Sigmoid colon (tissue), 7 donors: Measurements from ENCODE around the gene EMID1. TPM values are rescaled to one million over a fixed set of nuclear protein-coding genes. Genes with fewer than 3 reads are reported as not detected.

ENCODE experiments used
- DNase-seq: peaks from one replicate; pipeline ENCODE4 v3.0.0-alpha.2; 2019
- H3K27ac ChIP-seq, 4 donors: fragments of 200-600 bp; sonication (generic); one replicate each; pipeline ENCODE4 v1.5.1; 2016 to 2019; ENCODE audit warnings: mild to moderate bottlenecking in 1 of 4
- H3K27me3 ChIP-seq, 3 donors: fragments of 200-600 bp; sonication (generic); one replicate each; pipeline ENCODE4 v1.5.1; 2019; ENCODE audit warnings: mild to moderate bottlenecking in 1 of 3
- H3K36me3 ChIP-seq, 4 donors: fragments of 200-600 bp; sonication (generic); one replicate each; pipeline ENCODE4 v1.5.1; 2016 to 2019
- H3K4me1 ChIP-seq, 4 donors: fragments of 200-600 bp; sonication (generic); one replicate each; pipeline ENCODE4 v1.5.1; 2017 to 2019
- H3K4me3 ChIP-seq, 4 donors: fragments of 200-600 bp; sonication (generic); one replicate each; pipeline ENCODE4 v1.5.1; 2017 to 2019; ENCODE audit warnings: mild to moderate bottlenecking in 2 of 4, moderate library complexity in 1 of 4
- H3K9me3 ChIP-seq, 4 donors: fragments of 200-600 bp in 3 of 4; sonication (generic) in 3 of 4; one replicate each; pipeline versions ENCODE4 v1.5.1 to v1.6.1; 2013 to 2019
- CTCF ChIP-seq, 4 experiments: fragments of 450-650 bp in 3 of 4; fragments of 200-600 bp in 1 of 4; IDR thresholded peaks; one replicate each; pipeline ENCODE4 v1.5.1; 2016 to 2019; ENCODE audit warnings: antibody characterized with exemption in 4 of 4, mild to moderate bottlenecking in 3 of 4, moderate library complexity in 2 of 4
- EP300 ChIP-seq, 4 donors: sonication (generic); formaldehyde crosslinking; IDR thresholded peaks; one replicate each; pipeline ENCODE4 v1.6.1; 2017; ENCODE audit warnings: antibody characterized with exemption in 4 of 4
- POLR2A ChIP-seq, 2 donors: fragments of 450-650 bp; IDR thresholded peaks; one replicate each; pipeline ENCODE4 v1.6.1; 2016; ENCODE audit warnings: antibody characterized with exemption in 2 of 2, mild to moderate bottlenecking in 2 of 2, moderate library complexity in 2 of 2
- POLR2AphosphoS5 ChIP-seq, 4 donors: sonication (generic); formaldehyde crosslinking; IDR thresholded peaks; one replicate each; pipeline ENCODE4 v1.6.1; 2017; ENCODE audit warnings: antibody characterized with exemption in 4 of 4
- WGBS, 2 donors: extraction: QIAGEN DNeasy Blood & Tissue Kit; methylation state at CpG; one replicate each; pipeline ENCODE4 v1.1.7; 2013; 5-methylcytosine and 5-hydroxymethylcytosine counted together
- intact Hi-C: fragments of 100-400 bp; cut with DNase I; formaldehyde crosslinking; loops from one replicate; pipeline ENCODE4 v1.15.1; 2023
- polyA plus RNA-seq, 3 donors: library from polyadenylated mRNA; stranded (reverse); fragments of 200-250 nt; gene quantifications; one replicate each; pipeline ENCODE4 v1.2.3, GENCODE V29; 2013
- total RNA-seq, 4 donors: library from RNA; depleted of rRNA; stranded (reverse); fragments of >200 nt; gene quantifications; one replicate each; pipeline ENCODE4 v1.1.0, GENCODE V29; 2016
- donor health status: healthy with polysubstance abuse.
- donor health status: Bipolar disorder and iron deficiency.
- donor health status: healthy.

EMID1 gene
- total and polyA plus RNA-seq, 7 donors = 0.27 to 5.9 (median 3.2) TPM

GRCh38 chr22:29183971-29184848 lies 21.5 kb upstream of the EMID1 start:
- Histone ChIP-seq H3K4me3 (no peak overlapping the region), H3K36me3 (no peaks in the 10 kb centered on the region), H3K4me1 (no peaks in the 10 kb centered on the region), H3K27me3 (no peaks in the 10 kb centered on the region), H3K27ac (no peak overlapping the region), H3K9me3 (no peaks in the 10 kb centered on the region)
- DNase-seq = peak; percentile 10
- TF ChIP-seq POLR2A (IDR thresholded peaks at IDR 0.05) (no peak), CTCF (IDR thresholded peaks at IDR 0.05) (no peak), EP300 (IDR thresholded peaks at IDR 0.05) (no peak), POLR2AphosphoS5 (IDR thresholded peaks at IDR 0.05) (no peak)
- intact Hi-C loops = no loop called here
- WGBS, 2 donors = 76 to 86% methylated on average over 19 of the region's 19 CpGs

GRCh38 chr22:29184849-29185490 lies 20.7 kb upstream of the EMID1 start:
- Histone ChIP-seq H3K4me3 (no peak overlapping the region), H3K36me3 (no peaks in the 10 kb centered on the region), H3K27me3 (no peaks in the 10 kb centered on the region), H3K4me1 (no peaks in the 10 kb centered on the region), H3K27ac (no peak overlapping the region), H3K9me3 (no peaks in the 10 kb centered on the region)
- WGBS, 2 donors = 85 to 92% methylated on average over 12 of the region's 12 CpGs
- no peak for TF ChIP-seq CTCF (IDR thresholded peaks at IDR 0.05)
- TF ChIP-seq EP300 (IDR thresholded peaks at IDR 0.05) = no peak
- DNase-seq = peak; percentile 32
- intact Hi-C loops = no loop called here

- intact Hi-C loops = no loop called here
- Histone ChIP-seq H3K36me3 (no peaks in the 10 kb centered on the region), H3K27ac (no peak overlapping the region), H3K27me3 (no peaks in the 10 kb centered on the region), H3K4me1 (no peaks in the 10 kb centered on the region), H3K9me3 (no peaks in the 10 kb centered on the region), H3K4me3 (no peak overlapping the region)
- TF ChIP-seq POLR2AphosphoS5 (IDR thresholded peaks at IDR 0.05) = no peak
- TF ChIP-seq EP300 (IDR thresholded peaks at IDR 0.05) = no peak
- no peak for TF ChIP-seq POLR2A (IDR thresholded peaks at IDR 0.05)
- TF ChIP-seq CTCF (IDR thresholded peaks at IDR 0.05) = no peak
- no peak for DNase-seq
- 95 to 100% methylated on average over 1 of the region's 1 CpG for WGBS, 2 donors
Observed at GRCh38 chr22:29186302-29186701, 19.4 kb upstream of the EMID1 start.

GRCh38 chr22:29187831-29188230 lies 17.9 kb upstream of the EMID1 start:
- no peak overlapping the region for H3K4me3 ChIP-seq
- 86 to 90% methylated on average over 7 of the region's 7 CpGs for WGBS, 2 donors
- H3K9me3 ChIP-seq = no peaks in the 10 kb centered on the region
- H3K36me3 ChIP-seq = no peaks in the 10 kb centered on the region
- DNase-seq = peak; percentile 53
- H3K27ac ChIP-seq = no peak overlapping the region
- TF ChIP-seq EP300 (IDR thresholded peaks at IDR 0.05) = no peak
- no peak for TF ChIP-seq POLR2A (IDR thresholded peaks at IDR 0.05)
- no peak for TF ChIP-seq CTCF (IDR thresholded peaks at IDR 0.05)
- no peak for TF ChIP-seq POLR2AphosphoS5 (IDR thresholded peaks at IDR 0.05)
- intact Hi-C loops = no loop called here
- no peaks in the 10 kb centered on the region for H3K4me1 ChIP-seq
- no peaks in the 10 kb centered on the region for H3K27me3 ChIP-seq
